ENCODE data around the gene ZNF576. TPM values are rescaled to one million over a fixed set of nuclear protein-coding genes. Genes with fewer than 3 reads are reported as not detected.

ZNF576 gene
- 13.0 and 14.0 TPM in 2 replicates for total RNA-seq

DNA sequence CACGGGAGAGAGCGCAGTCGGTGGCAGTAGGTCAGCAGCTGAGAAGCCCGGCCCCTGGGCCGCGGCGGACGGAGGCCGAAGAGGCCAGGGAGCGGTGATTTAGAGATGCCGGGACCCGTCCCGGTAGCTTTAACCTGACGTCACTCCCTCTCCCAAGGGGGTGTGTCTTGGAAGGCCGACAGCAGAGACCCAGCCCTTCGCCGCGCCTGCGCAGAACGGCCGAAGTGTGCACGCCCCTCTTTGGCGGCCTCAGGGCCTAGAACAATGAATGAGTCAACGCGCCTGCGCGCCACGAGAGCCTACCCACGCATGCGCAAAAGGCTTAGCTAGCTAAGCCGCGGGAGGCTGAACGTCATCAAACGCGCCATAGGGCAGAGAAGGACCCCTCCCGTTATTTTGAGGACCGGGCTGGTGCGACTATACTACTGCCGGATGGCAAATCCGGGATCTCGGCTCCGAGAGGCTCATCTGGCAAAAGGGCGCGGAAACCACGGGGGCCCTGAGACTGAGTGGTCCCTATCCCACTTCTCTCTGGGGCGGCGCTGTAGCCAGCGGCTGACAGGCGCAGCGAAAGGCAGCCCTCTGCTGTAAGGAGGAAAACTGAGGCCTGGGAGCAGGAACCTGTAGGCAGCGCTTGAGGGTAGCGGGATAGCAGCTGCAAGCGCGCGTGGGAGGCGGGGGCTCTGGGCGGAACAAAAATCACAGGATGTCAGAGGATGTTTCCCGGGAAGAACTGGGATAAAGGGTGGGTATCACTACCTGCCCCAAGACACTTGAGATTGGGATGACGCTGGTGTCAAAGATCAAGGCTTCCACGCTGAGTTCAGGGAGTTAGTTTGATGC lies at the start of gene ZNF576, which contains the start of gene IRGQ:
ZNF576 (plus strand) TSS at position 597 of the 843 bp plus-strand sequence. CDS start 514 bp downstream, outside the sequence.
IRGQ (minus strand) TSS at position 136 of the 843 bp plus-strand sequence. CDS start 796 bp downstream, outside the sequence.

DNA sequence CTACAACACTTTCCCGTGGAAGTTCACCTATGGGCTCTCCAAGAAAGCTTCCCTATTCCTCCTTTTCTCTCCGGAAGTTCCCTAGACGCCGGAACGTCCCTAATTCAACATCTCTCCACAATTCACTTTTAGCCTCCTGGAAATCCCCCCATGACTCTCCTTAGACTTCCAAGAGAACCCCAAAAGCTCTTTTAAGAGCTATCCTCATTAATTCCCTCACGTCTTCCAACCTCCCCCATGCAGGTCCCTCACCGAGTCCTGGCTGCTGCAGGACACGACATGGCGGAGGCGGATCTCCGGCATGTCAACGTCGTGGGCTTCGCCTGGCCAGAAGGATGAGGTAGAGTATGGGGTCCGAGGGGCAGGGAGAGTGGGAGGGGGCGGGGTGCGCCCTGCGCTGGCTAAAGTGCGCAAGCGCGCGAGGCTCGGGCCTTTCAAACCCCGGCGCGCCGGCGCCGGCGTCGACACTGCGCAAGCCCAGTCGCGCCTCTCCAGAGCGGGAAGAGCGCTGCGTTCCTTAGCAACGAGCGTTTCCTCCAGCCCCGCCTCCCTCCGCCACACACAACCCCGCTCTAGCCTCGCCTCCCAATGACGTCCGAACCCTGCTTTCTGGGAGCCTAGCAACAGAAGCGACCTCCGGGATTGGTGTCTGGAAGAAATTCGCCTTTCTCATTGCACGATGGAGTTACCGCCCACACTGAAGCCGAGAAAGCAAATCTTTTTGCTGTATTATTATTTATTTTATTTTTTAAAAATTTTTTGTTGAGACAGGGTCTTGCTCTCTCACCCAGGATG lies 21.0 kb upstream of the ZNF576 start, which contains the start of the genes PINLYP and XRCC1:
PINLYP (plus strand) TSS at position 646 of the 795 bp plus-strand sequence. CDS start 1,391 bp downstream, outside the sequence.
XRCC1 (minus strand) TSS at position 372 of the 795 bp plus-strand sequence; CDS start at position 303, 69 bp downstream.

GRCh38 chr19:43611788-43612187 lies 15.4 kb downstream of the ZNF576 start, which contains the start of gene SRRM5:
Gene SRRM5 (plus strand): TSS chr19:43612088. CDS start chr19:43612122, 34 bp downstream.

GRCh38 chr19:43619262-43620060 lies 23.1 kb downstream of the ZNF576 start, which contains the start of gene ZNF428:
Gene ZNF428 (minus strand): TSS chr19:43619629. CDS start chr19:43614304, 5,325 bp downstream.

DNA sequence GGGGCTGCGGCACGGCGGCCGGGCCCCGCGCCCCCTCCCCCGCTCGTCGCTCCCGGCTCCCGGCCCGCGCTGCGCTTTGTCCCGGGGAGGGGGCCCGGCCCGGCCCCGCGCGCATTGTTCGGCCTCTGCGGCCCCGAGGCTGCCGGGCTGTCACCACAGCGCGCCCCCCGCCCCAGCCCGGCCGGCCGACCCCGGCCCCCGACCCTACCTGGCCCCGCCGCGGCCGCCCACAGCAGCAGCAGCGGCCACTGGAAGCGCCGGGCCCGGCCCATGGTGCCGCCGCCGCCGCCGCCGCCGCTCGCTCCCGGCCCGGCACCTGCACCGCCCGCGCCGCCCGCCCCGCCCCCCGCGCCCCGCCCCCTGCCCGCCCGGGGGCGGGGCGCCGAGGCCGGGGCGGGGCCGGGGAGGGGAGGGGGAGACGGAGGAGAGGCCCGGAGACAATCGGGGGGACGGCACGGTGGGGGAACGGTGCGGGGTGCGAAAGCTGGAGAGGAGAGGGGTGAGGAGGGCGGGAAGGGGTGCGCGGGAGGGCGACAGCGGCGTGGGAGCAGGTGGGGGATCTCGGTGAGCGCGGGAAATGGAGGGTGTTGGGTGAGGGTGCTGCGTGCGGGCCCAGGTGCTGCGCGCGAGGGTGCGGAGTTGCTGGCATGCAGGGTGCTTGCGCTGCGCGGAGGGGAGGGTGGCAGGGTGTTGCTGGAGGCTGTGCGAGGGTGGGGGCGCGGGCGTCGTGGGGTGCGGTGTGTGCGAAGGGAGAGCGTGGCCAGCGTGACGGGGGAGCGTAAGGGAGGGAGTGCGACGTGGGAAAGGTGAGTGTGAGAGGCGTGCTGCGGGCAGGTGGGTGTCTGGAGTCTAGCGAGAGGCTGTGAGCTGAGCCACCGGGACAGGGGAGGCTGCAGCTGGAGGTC lies 43.4 kb downstream of the ZNF576 start, which contains the start of gene CADM4:
CADM4 (minus strand) TSS at position 332 of the 905 bp plus-strand sequence; CDS start at position 272, 60 bp downstream.

Other genes with a start within 250 kb of the ZNF576 start
- gene CD177, start 242.9 kb upstream of the ZNF576 start, total RNA-seq, result 0.15 and 0.23 TPM in 2 replicates
- not detected in 2 replicates for gene TEX101, start 181.7 kb upstream of the ZNF576 start, total RNA-seq
- gene LYPD3, start 131.0 kb upstream of the ZNF576 start, total RNA-seq, result 18.9 and 22.7 TPM in 2 replicates
- 15.8 and 25.2 TPM in 2 replicates for gene PHLDB3, start 91.8 kb upstream of the ZNF576 start, total RNA-seq
- gene ETHE1, start 69.4 kb upstream of the ZNF576 start, total RNA-seq, result 155 and 178 TPM in 2 replicates
- gene ZNF575, start 63.4 kb upstream of the ZNF576 start, total RNA-seq, result 0.08 TPM in 1 of 2 replicates, not detected in the other
- gene XRCC1, start 21.1 kb upstream of the ZNF576 start, total RNA-seq, result 33.9 and 36.6 TPM in 2 replicates
- gene PINLYP, start 20.8 kb upstream of the ZNF576 start, total RNA-seq, result 6.6 and 8.0 TPM in 2 replicates
- gene IRGQ, start 461 bp upstream of the ZNF576 start, total RNA-seq, result 11.9 and 14.7 TPM in 2 replicates
- gene SRRM5, start 15.5 kb downstream of the ZNF576 start, total RNA-seq, result not detected in 2 replicates
- 21.2 and 23.7 TPM in 2 replicates for gene ZNF428, start 23.0 kb downstream of the ZNF576 start, total RNA-seq
- gene CADM4, start 43.3 kb downstream of the ZNF576 start, total RNA-seq, result 4.5 and 6.8 TPM in 2 replicates
- gene PLAUR, start 73.6 kb downstream of the ZNF576 start, total RNA-seq, result 54.5 and 110 TPM in 2 replicates
- not detected in 2 replicates for gene IRGC, start 119.5 kb downstream of the ZNF576 start, total RNA-seq
- gene SMG9, start 158.4 kb downstream of the ZNF576 start, total RNA-seq, result 12.8 and 23.1 TPM in 2 replicates
- 9.2 and 19.3 TPM in 2 replicates for gene KCNN4, start 184.4 kb downstream of the ZNF576 start, total RNA-seq
- gene LYPD5, start 205.9 kb downstream of the ZNF576 start, total RNA-seq, result 2.6 and 4.1 TPM in 2 replicates
- 2.6 and 4.8 TPM in 2 replicates for gene ZNF283, start 230.7 kb downstream of the ZNF576 start, total RNA-seq